Measurements from ENCODE around the gene PIRT. TPM values are rescaled to one million over a fixed set of nuclear protein-coding genes. Genes with fewer than 3 reads are reported as not detected.

PIRT gene
- total RNA-seq, 1 experiment from 2014 or later, result not detected

- TF ChIP-seq REST (IDR thresholded peaks at IDR 0.05; ENCODE audit: low read depth) (no peak), ZBTB33 (IDR thresholded peaks at IDR 0.05; ENCODE audit: extremely low read depth, insufficient replicate concordance, low read length) (no peak)
Measured at GRCh38 chr17:10838682-10839081, 795 bp upstream of the PIRT start (continued).

- RAD21 ChIA-PET (ENCODE audit: low non-redundant PET in 1 of 2, low total read pairs in 2 of 2, uncharacterized antibody in 2 of 2, unreplicated experiment in 2 of 2), result no interaction called here
- H3K27ac ChIP-seq (ENCODE audit: low read depth, low read length), result no peak overlapping the region
- no peaks in the 10 kb centered on the region for H4K20me1 ChIP-seq (ENCODE audit: insufficient read depth)
- no peak overlapping the region for H3K4me3 ChIP-seq (replicated peaks in 1 of 2; ENCODE audit: low read depth in 1 of 2, low read length in 2 of 2)
- H3K9me3 ChIP-seq (ENCODE audit: control insufficient read depth in 1 of 2, insufficient read depth in 1 of 2, low read depth in 1 of 2, low read length in 2 of 2), result no peaks in the 10 kb centered on the region
- no TSS peak for BruUV-seq (replicated peaks)
- CTCF ChIA-PET, result no interaction called here
- H3K79me2 ChIP-seq (ENCODE audit: insufficient read depth, low read length), result no peaks in the 10 kb centered on the region
- H2AFZ ChIP-seq (ENCODE audit: low read depth, low read length, poor library complexity, severe bottlenecking), result no peak overlapping the region
- POLR2A ChIA-PET, result no interaction called here
- no peaks in the 10 kb centered on the region for H3K4me1 ChIP-seq (ENCODE audit: control insufficient read depth in 1 of 2, insufficient read depth in 2 of 2, low read length in 2 of 2)
- intact Hi-C loops (cut with micrococcal nuclease), result no loop called here
- H3K27me3 ChIP-seq (ENCODE audit: insufficient read depth, low read length), result no peaks in the 10 kb centered on the region
- no peak overlapping the region for H3K9ac ChIP-seq (ENCODE audit: low read length)
- TF ChIP-seq ZNF274 (IDR thresholded peaks at IDR 0.05; ENCODE audit: low read depth, low read length) (no peak), JUND (IDR thresholded peaks at IDR 0.05) (no peak), EZH2 (IDR thresholded peaks at IDR 0.05) (no peak), EZH2phosphoT487 (IDR thresholded peaks at IDR 0.05; ENCODE audit: borderline replicate concordance) (no peak), ELF1 (IDR thresholded peaks at IDR 0.05; ENCODE audit: borderline replicate concordance, low read depth) (no peak), CBX3 (IDR thresholded peaks at IDR 0.05; ENCODE audit: low read depth) (no peak), ZBTB33 (IDR thresholded peaks at IDR 0.05; ENCODE audit: extremely low read depth, insufficient replicate concordance, low read length) (no peak)
- H3K4me2 ChIP-seq (ENCODE audit: low read length), result no peak overlapping the region
- DNase-seq (ENCODE audit: low read depth, low spot score), result no peak
- ATAC-seq, result no peak
- no peaks in the 10 kb centered on the region for H3K36me3 ChIP-seq (ENCODE audit: control insufficient read depth in 1 of 2, insufficient read depth in 2 of 2, low read length in 2 of 2)
- no peaks in the 10 kb centered on the region for H3K9me2 ChIP-seq (ENCODE audit: insufficient read depth)
Measured at GRCh38 chr17:10836966-10837590, 809 bp downstream of the PIRT start.

All from HCT116 (cell line).